ENCODE data around the gene CLK2.

GRCh38 chr1:155241841-155242264, 31.5 kb downstream of the CLK2 start:
- no peak for TF ChIP-seq GATA1 (IDR thresholded peaks at IDR 0.05; ENCODE audit: low read depth, low read length)
- TF ChIP-seq POLR2A (IDR thresholded peaks at IDR 0.05; ENCODE audit: low read length) = no peak

All from erythroblast (primary cell).